Mesodermal cell (in vitro differentiated cells): ENCODE measurements around the gene HADHA.

Experiments used
- H3K27ac ChIP-seq: 2 replicates; pipeline ENCODE4 v1.7.0; 2013; ENCODE audit warnings: mild to moderate bottlenecking, low read depth, low read length, moderate library complexity; ENCODE audit not compliant: severe bottlenecking
- H3K36me3 ChIP-seq: 2 replicates; pipeline ENCODE4 v1.7.1; 2013; ENCODE audit warnings: mild to moderate bottlenecking, low read length, moderate library complexity; ENCODE audit not compliant: control insufficient read depth, insufficient read depth
- H3K4me1 ChIP-seq: one replicate; pipeline ENCODE4 v1.7.1; 2013; ENCODE audit warnings: mild to moderate bottlenecking, low read length; ENCODE audit not compliant: insufficient read depth, control insufficient read depth, poor library complexity, severe bottlenecking
- H3K4me3 ChIP-seq: 2 replicates; pipeline ENCODE4 v1.7.0; 2013; ENCODE audit warnings: low read length, control low read depth, mild to moderate bottlenecking; ENCODE audit not compliant: insufficient read depth, poor library complexity, severe bottlenecking; ENCODE audit errors: extremely low read depth
- H3K9me3 ChIP-seq: 2 replicates; pipeline ENCODE4 v1.7.1; 2013; ENCODE audit warnings: mild to moderate bottlenecking, low read length, moderate library complexity; ENCODE audit not compliant: control insufficient read depth
- WGBS, 2 experiments: methylation state at CpG; one replicate each; pipeline ENCODE4 v1.1.5; 2013; ENCODE audit warnings: missing lambda C conversion rate in 2 of 2; ENCODE audit not compliant: insufficient coverage in 2 of 2; 5-methylcytosine and 5-hydroxymethylcytosine counted together

Gene HADHA

GRCh38 chr2:26184555-26185303 lies 59.7 kb downstream of the HADHA start:
- peak overlapping the region; percentile 42 for H3K4me3 ChIP-seq
- peaks cover 15% of the 10 kb centered on the region for H3K36me3 ChIP-seq
- H3K4me1 ChIP-seq: no peaks in the 10 kb centered on the region
- 15% methylated on average over 85 to 90 of the region's 114 CpGs for WGBS, 2 experiments
- H3K27ac ChIP-seq: no peak overlapping the region
- no peaks in the 10 kb centered on the region for H3K9me3 ChIP-seq

DNA sequence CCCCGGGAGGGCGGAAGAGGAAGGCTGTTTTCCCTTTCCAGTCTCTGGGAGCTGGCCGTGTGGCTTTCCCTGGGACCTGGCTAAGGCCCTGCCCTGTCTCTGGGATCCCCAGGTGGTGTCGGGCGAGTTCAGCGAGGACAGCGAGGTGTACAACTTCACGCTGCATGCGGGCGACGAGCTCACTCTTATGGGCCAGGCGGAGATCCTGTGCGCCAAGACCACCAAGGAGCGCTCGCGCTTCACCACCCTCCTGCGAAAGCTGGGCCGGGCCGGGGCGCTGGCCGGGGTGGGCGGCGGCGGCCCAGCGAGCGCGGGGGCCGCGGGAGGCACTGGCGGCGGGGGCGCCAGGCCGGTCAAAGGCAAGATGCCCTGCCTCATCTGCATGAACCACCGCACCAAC lies 60.3 kb downstream of the HADHA start:
- 84 to 85% methylated on average over 27 to 34 of the region's 34 CpGs for WGBS, 2 experiments
- H3K4me1 ChIP-seq: peaks cover 5% of the 10 kb centered on the region
- no peaks in the 10 kb centered on the region for H3K9me3 ChIP-seq
- H3K4me3 ChIP-seq: no peak overlapping the region
- no peak overlapping the region for H3K27ac ChIP-seq
- H3K36me3 ChIP-seq: peaks cover 10% of the 10 kb centered on the region

GRCh38 chr2:26182887-26183630 lies 61.4 kb downstream of the HADHA start:
- no peak overlapping the region for H3K4me3 ChIP-seq
- no peaks in the 10 kb centered on the region for H3K9me3 ChIP-seq
- 92 to 95% methylated on average over 9 to 10 of the region's 11 CpGs for WGBS, 2 experiments
- peaks cover 5% of the 10 kb centered on the region for H3K4me1 ChIP-seq
- H3K27ac ChIP-seq: no peak overlapping the region
- H3K36me3 ChIP-seq: peaks cover 1% of the 10 kb centered on the region

GRCh38 chr2:26182441-26182840 lies 62.0 kb downstream of the HADHA start:
- no peaks in the 10 kb centered on the region for H3K9me3 ChIP-seq
- H3K36me3 ChIP-seq: no peaks in the 10 kb centered on the region
- WGBS, 2 experiments: 93 to 100% methylated on average over 4 to 5 of the region's 5 CpGs
- no peak overlapping the region for H3K4me3 ChIP-seq
- peaks cover 5% of the 10 kb centered on the region for H3K4me1 ChIP-seq
- H3K27ac ChIP-seq: no peak overlapping the region

GRCh38 chr2:26179446-26179913 lies 65.0 kb downstream of the HADHA start:
- no peak overlapping the region for H3K27ac ChIP-seq
- WGBS, 2 experiments: 20 to 23% methylated on average over 4 to 8 of the region's 12 CpGs

GRCh38 chr2:26178746-26179436 lies 65.5 kb downstream of the HADHA start:
- H3K27ac ChIP-seq: no peak overlapping the region
- peaks cover 5% of the 10 kb centered on the region for H3K4me1 ChIP-seq
- WGBS, 2 experiments: 6 to 28% methylated on average over 12 to 30 of the region's 48 CpGs
- H3K4me3 ChIP-seq: peak overlapping the region; percentile 32
- peaks cover 3% of the 10 kb centered on the region for H3K36me3 ChIP-seq
- no peaks in the 10 kb centered on the region for H3K9me3 ChIP-seq

More at GRCh38 chr2:26179446-26179913, 65.0 kb downstream of the HADHA start:
- no peaks in the 10 kb centered on the region for H3K9me3 ChIP-seq
- peak overlapping the region; percentile 32 for H3K4me3 ChIP-seq
- H3K4me1 ChIP-seq: peaks cover 5% of the 10 kb centered on the region
- peaks cover 3% of the 10 kb centered on the region for H3K36me3 ChIP-seq

- WGBS, 2 experiments: no CpG with 5 or more reads among the region's 3 CpGs
- Histone ChIP-seq H3K27ac (no peak overlapping the region), H3K9me3 (no peaks in the 10 kb centered on the region), H3K4me3 (no peak overlapping the region), H3K4me1 (peaks cover 7% of the 10 kb centered on the region), H3K36me3 (peaks cover 3% of the 10 kb centered on the region)
Observed at GRCh38 chr2:26178246-26178645, 66.2 kb downstream of the HADHA start.

DNA sequence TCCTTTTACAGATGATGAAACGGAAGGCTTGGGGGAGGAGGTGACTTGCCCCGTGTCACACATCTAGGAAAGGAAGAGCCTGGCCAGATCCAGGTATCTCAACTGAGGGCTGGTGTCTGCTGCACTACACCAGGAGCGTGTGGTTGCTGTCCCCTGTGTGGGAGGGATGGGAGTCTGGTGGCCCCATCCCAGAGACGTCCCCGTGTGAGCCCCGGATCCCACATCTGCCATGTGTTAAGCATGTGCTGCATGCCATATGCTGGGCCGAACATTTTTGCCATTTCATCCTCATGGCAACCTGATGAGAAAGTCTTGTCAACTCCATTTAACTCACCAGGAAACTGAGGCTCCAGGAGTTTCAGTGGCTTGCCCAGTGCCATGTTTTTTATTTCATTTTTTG lies 67.3 kb downstream of the HADHA start:
- Histone ChIP-seq H3K36me3 (peaks cover 3% of the 10 kb centered on the region), H3K4me1 (peaks cover 7% of the 10 kb centered on the region), H3K4me3 (no peak overlapping the region), H3K27ac (no peak overlapping the region), H3K9me3 (no peaks in the 10 kb centered on the region)
- 94 to 100% methylated on average over 4 to 7 of the region's 7 CpGs for WGBS, 2 experiments

GRCh38 chr2:26176279-26176615 lies 68.2 kb downstream of the HADHA start:
- H3K4me1 ChIP-seq: peaks cover 7% of the 10 kb centered on the region
- H3K9me3 ChIP-seq: no peaks in the 10 kb centered on the region
- H3K27ac ChIP-seq: no peak overlapping the region
- H3K36me3 ChIP-seq: peaks cover 3% of the 10 kb centered on the region
- no peak overlapping the region for H3K4me3 ChIP-seq
- 67 to 83% methylated on average over 6 to 11 of the region's 11 CpGs for WGBS, 2 experiments

DNA sequence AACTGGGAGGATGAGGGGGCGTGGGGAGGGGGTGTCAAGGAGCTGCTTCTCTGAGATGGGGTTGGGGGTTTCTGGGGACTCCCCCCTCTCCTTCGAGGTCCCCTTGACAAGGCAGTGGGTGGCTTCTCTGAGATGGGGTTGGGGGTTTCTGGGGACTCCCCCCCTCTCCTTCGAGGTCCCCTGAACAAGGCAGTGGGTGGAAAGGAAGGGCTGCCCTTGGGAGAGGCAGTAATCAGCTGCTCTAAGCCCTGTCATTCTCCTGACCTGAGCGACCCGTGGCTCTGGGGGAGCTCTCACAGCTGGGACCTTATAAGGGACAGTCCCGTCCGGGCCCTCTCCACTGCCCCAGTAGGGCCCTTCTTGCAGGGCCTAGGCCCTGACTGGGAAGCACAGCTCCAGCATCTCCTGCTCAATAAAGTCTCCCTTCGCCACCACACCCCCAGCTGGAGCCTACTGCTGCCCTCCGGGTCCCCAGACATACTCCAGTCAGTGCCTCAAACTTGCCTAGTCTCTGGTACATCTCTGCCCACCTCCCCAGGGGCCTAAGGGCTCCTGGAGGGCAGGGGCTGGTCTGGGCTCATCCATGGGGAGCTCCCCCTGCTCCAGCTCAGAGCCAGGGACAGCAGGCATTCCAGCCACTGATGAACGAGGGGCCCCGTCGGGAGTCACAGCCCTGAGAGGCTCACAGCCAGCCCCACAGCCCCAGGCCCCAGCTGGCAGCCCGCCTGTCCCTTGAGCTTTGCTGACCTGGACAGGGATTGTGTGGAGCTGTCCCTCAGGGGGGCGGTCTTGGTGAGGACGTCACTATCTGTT lies 68.8 kb downstream of the HADHA start:
- no peak overlapping the region for H3K27ac ChIP-seq
- WGBS, 2 experiments: 54 to 73% methylated on average over 11 to 12 of the region's 15 CpGs

More for the DNA sequence above, 68.8 kb downstream of the HADHA start:
- Histone ChIP-seq H3K4me3 (no peak overlapping the region), H3K9me3 (no peaks in the 10 kb centered on the region), H3K36me3 (peaks cover 3% of the 10 kb centered on the region), H3K4me1 (peaks cover 7% of the 10 kb centered on the region)
